RWPE2 (cell line): ENCODE measurements around the gene SLC35D1.
A peak's percentile ranks its signal among the peaks of the same experiment; 100 is the strongest.
"Not testable (repeated sequence)": the region's sequence is repeated elsewhere in the genome, so short reads cannot be mapped to it uniquely, and the experiment has no call there.

Source experiments
- ATAC-seq: fragments of 200-7000 bp; cut with Tn5 transposase; 3 replicates; pipeline ENCODE4 v1.9.1; 2021; ENCODE audit warnings: low read depth
- DNase-seq: peaks from one replicate; pipeline ENCODE4 v3.0.0-alpha.2; 2020; ENCODE audit warnings: low spot score
- H3K27ac ChIP-seq: fragments of 450-650 bp; 2 replicates; pipeline ENCODE4 v1.5.1; 2017; ENCODE audit warnings: mild to moderate bottlenecking; ENCODE audit not compliant: poor library complexity, severe bottlenecking
- H3K27me3 ChIP-seq: fragments of 250-450 bp; sonication (Bioruptor Pico); 2 replicates; pipeline ENCODE4 v1.5.1; 2021; ENCODE audit warnings: mild to moderate bottlenecking, moderate library complexity; ENCODE audit not compliant: insufficient read depth, poor library complexity, severe bottlenecking
- H3K36me3 ChIP-seq: fragments of 250-450 bp; sonication (Bioruptor Pico); 2 replicates; pipeline ENCODE4 v1.5.1; 2020; ENCODE audit warnings: low read depth, mild to moderate bottlenecking, moderate library complexity
- H3K4me1 ChIP-seq: fragments of 250-450 bp; sonication (Bioruptor Pico); 2 replicates; pipeline ENCODE4 v1.5.1; 2021; ENCODE audit warnings: mild to moderate bottlenecking, moderate library complexity; ENCODE audit not compliant: insufficient read depth, poor library complexity, severe bottlenecking
- H3K4me3 ChIP-seq: fragments of 250-450 bp; sonication (Bioruptor Pico); 2 replicates; pipeline ENCODE4 v1.5.1; 2021; ENCODE audit warnings: mild to moderate bottlenecking, moderate library complexity; ENCODE audit not compliant: severe bottlenecking
- H3K9me3 ChIP-seq: fragments of 250-450 bp; sonication (Bioruptor Pico); 2 replicates; pipeline ENCODE4 v1.5.1; 2021; ENCODE audit warnings: mild to moderate bottlenecking, moderate library complexity; ENCODE audit not compliant: severe bottlenecking
- CTCF ChIP-seq: fragments of 450-650 bp; IDR thresholded peaks from one replicate; pipeline ENCODE4 v1.5.1; 2017; ENCODE audit warnings: mild to moderate bottlenecking, moderate library complexity; ENCODE audit not compliant: poor library complexity, severe bottlenecking

The SLC35D1 gene

GRCh38 chr1:66984491-66984890, 69.5 kb downstream of the SLC35D1 start:
- ATAC-seq (no peak), DNase-seq (no peak)
- TF ChIP-seq CTCF: no peak
- Histone ChIP-seq H3K4me3 (no peak overlapping the region), H3K27ac (no peak overlapping the region), H3K36me3 (peaks cover 93% of the 10 kb centered on the region), H3K9me3 (no peaks in the 10 kb centered on the region), H3K4me1 (peaks cover 10% of the 10 kb centered on the region), H3K27me3 (no peaks in the 10 kb centered on the region)

- no peak for DNase-seq
Observed at GRCh38 chr1:66982561-66983260, 71.2 kb downstream of the SLC35D1 start.

GRCh38 chr1:66981679-66982078, 72.3 kb downstream of the SLC35D1 start:
- Histone ChIP-seq H3K27me3 (no peaks in the 10 kb centered on the region), H3K27ac (no peak overlapping the region), H3K9me3 (no peaks in the 10 kb centered on the region), H3K36me3 (peaks cover 97% of the 10 kb centered on the region), H3K4me1 (peaks cover 10% of the 10 kb centered on the region), H3K4me3 (no peak overlapping the region)
- no peak for ATAC-seq
- no peak for DNase-seq
- no peak for TF ChIP-seq CTCF

More at GRCh38 chr1:66982561-66983260, 71.2 kb downstream of the SLC35D1 start:
- no peak overlapping the region for H3K27ac ChIP-seq
- ATAC-seq: no peak
- peaks cover 10% of the 10 kb centered on the region for H3K4me1 ChIP-seq
- no peak for TF ChIP-seq CTCF
- no peak overlapping the region for H3K4me3 ChIP-seq
- no peaks in the 10 kb centered on the region for H3K9me3 ChIP-seq
- H3K36me3 ChIP-seq: peaks cover 97% of the 10 kb centered on the region
- no peaks in the 10 kb centered on the region for H3K27me3 ChIP-seq

- no peak for TF ChIP-seq CTCF
- Histone ChIP-seq H3K4me1 (peaks cover 10% of the 10 kb centered on the region), H3K9me3 (no peaks in the 10 kb centered on the region), H3K36me3 (peaks cover 97% of the 10 kb centered on the region), H3K27ac (no peak overlapping the region), H3K4me3 (no peak overlapping the region), H3K27me3 (no peaks in the 10 kb centered on the region)
- DNase-seq (no peak), ATAC-seq (peak; percentile 57; the same call in 2 of the 3 replicates)
Observed at GRCh38 chr1:66980745-66981367, 73.1 kb downstream of the SLC35D1 start.

GRCh38 chr1:66979621-66980020, 74.3 kb downstream of the SLC35D1 start:
- not testable (repeated sequence) for H3K4me3 ChIP-seq, H3K27me3 ChIP-seq, ATAC-seq, DNase-seq, H3K9me3 ChIP-seq, H3K27ac ChIP-seq
- Histone ChIP-seq H3K36me3 (peaks cover 97% of the 10 kb centered on the region), H3K4me1 (peaks cover 10% of the 10 kb centered on the region)
